H1 (cell line): Measurements from ENCODE around the gene TPP1. TPM values are rescaled to one million over a fixed set of nuclear protein-coding genes. Genes with fewer than 3 reads are reported as not detected.

Experiments used
- CTCF ChIA-PET: fragments of 300-600 bp; sonication (Branson Sonifier 250); formaldehyde crosslinking; loops from one replicate; lab custom pipeline; 2021; ENCODE audit not compliant: partially characterized antibody; lab: Charles Lee
- POLR2A ChIA-PET: fragments of 300-600 bp; sonication (Branson Sonifier 250); formaldehyde crosslinking; loops from one replicate; lab custom pipeline; 2021; ENCODE audit warnings: inconsistent platforms; ENCODE audit not compliant: partially characterized antibody; lab: Charles Lee
- DNase-seq, 2 experiments: peaks; one replicate each; pipeline versions ENCODE4 v3.0.0 to v3.0.0-alpha.2; 2010 to 2022; ENCODE audit warnings: low spot score in 2 of 2, low read depth in 1 of 2, mixed read lengths in 1 of 2
- FAIRE-seq: peaks from 2 replicates; lab custom pipeline; 2011; peaks lifted over from hg19 to GRCh38; lab: Jason Lieb, UNC
- H2AFZ ChIP-seq: 2 replicates; pipeline ENCODE4 v1.8.1; 2012; ENCODE audit warnings: low read length, inconsistent platforms
- H2AK5ac ChIP-seq: 2 replicates; pipeline ENCODE4 v1.6.1; 2013; ENCODE audit warnings: low read depth, low read length
- H2BK120ac ChIP-seq: replicated peaks from 2 replicates; pipeline ENCODE3; 2013; ENCODE audit warnings: low read depth, low read length, inconsistent platforms
- H2BK12ac ChIP-seq: 2 replicates; pipeline ENCODE4 v1.6.1; 2013; ENCODE audit warnings: low read depth, low read length
- H2BK15ac ChIP-seq: 2 replicates; pipeline ENCODE4 v1.6.1; 2013; ENCODE audit warnings: low read length
- H2BK20ac ChIP-seq: 2 replicates; pipeline ENCODE4 v1.6.1; 2013; ENCODE audit warnings: low read length
- H2BK5ac ChIP-seq: 2 replicates; pipeline ENCODE4 v1.6.1; 2013; ENCODE audit warnings: low read depth, low read length
- H3K14ac ChIP-seq: 2 replicates; pipeline ENCODE4 v1.6.1; 2013; ENCODE audit warnings: inconsistent platforms; ENCODE audit not compliant: insufficient read length
- H3K18ac ChIP-seq: 2 replicates; pipeline ENCODE4 v1.6.1; 2013; ENCODE audit warnings: low read length; ENCODE audit errors: extremely low read depth
- H3K23ac ChIP-seq: 2 replicates; pipeline ENCODE4 v1.6.1; 2013; ENCODE audit warnings: inconsistent platforms; ENCODE audit not compliant: insufficient read length
- H3K23me2 ChIP-seq: 2 replicates; pipeline ENCODE4 v1.6.1; 2013; ENCODE audit warnings: low read depth, low read length
- H3K27ac ChIP-seq: 2 replicates; pipeline ENCODE4 v1.6.1; 2011; ENCODE audit warnings: low read depth, low read length, inconsistent platforms
- H3K27me3 ChIP-seq, 4 experiments: replicated peaks in 1 of 4; 1 replicate in 1 of 4; 2 replicates in 3 of 4; pipeline versions ENCODE4 v1.6.1 to v1.8.1; 2011 to 2013; ENCODE audit warnings: low read length in 3 of 4, mild to moderate bottlenecking in 3 of 4, inconsistent platforms in 2 of 4, mixed read lengths in 2 of 4, moderate library complexity in 1 of 4; ENCODE audit not compliant: control insufficient read depth in 3 of 4, insufficient read depth in 3 of 4; ENCODE audit errors: extremely low read depth in 1 of 4
- H3K36me3 ChIP-seq, 4 experiments: 2 replicates each; pipeline versions ENCODE4 v1.6.1 to v1.8.1; 2011 to 2013; ENCODE audit warnings: mild to moderate bottlenecking in 4 of 4, low read length in 3 of 4, moderate library complexity in 2 of 4, control low read depth in 1 of 4, inconsistent platforms in 1 of 4; ENCODE audit not compliant: insufficient read depth in 4 of 4, control insufficient read depth in 2 of 4
- H3K4ac ChIP-seq: replicated peaks from 2 replicates; pipeline ENCODE3; 2013; ENCODE audit warnings: low read length, low read depth, mixed read lengths, inconsistent platforms; ENCODE audit not compliant: insufficient read length
- H3K4me1 ChIP-seq, 4 experiments: replicated peaks in 1 of 4; 1 replicate in 1 of 4; 2 replicates in 3 of 4; pipeline versions ENCODE4 v1.6.1 to v1.8.1; 2011 to 2013; ENCODE audit warnings: low read length in 3 of 4, inconsistent platforms in 2 of 4, mixed read lengths in 1 of 4; ENCODE audit not compliant: insufficient read depth in 4 of 4, control insufficient read depth in 3 of 4
- H3K4me2 ChIP-seq, 2 experiments: 2 replicates each; pipeline versions ENCODE4 v1.6.1 to v1.8.1; 2011 to 2013; ENCODE audit warnings: low read depth in 2 of 2, low read length in 2 of 2, control low read depth in 1 of 2, inconsistent platforms in 1 of 2, mild to moderate bottlenecking in 1 of 2; ENCODE audit not compliant: insufficient read depth in 1 of 2
- H3K4me3 ChIP-seq, 4 experiments: fragments of 200-600, 300-600 bp in 1 of 4; sonication (generic), shearing (Covaris generic), sonication (Bioruptor Twin) in 1 of 4; 2 replicates each; pipeline versions ENCODE4 v1.5.1 to v1.8.1; 2011 to 2016; ENCODE audit warnings: low read length in 4 of 4, low read depth in 3 of 4, control low read depth in 2 of 4, inconsistent platforms in 2 of 4, mild to moderate bottlenecking in 2 of 4, mixed read lengths in 1 of 4, moderate library complexity in 1 of 4; ENCODE audit not compliant: insufficient read depth in 2 of 4; ENCODE audit errors: extremely low read depth in 1 of 4
- H3K56ac ChIP-seq: replicated peaks from 2 replicates; pipeline ENCODE3; 2013; ENCODE audit warnings: low read depth, mild to moderate bottlenecking, mixed read lengths, low read length, inconsistent platforms; ENCODE audit not compliant: insufficient read length
- H3K79me1 ChIP-seq: 2 replicates; pipeline ENCODE4 v1.6.1; 2013; ENCODE audit warnings: low read depth, low read length, control low read depth
- H3K79me2 ChIP-seq, 2 experiments: 2 replicates each; pipeline versions ENCODE4 v1.6.1 to v1.8.1; 2012 to 2013; ENCODE audit warnings: low read length in 2 of 2, mild to moderate bottlenecking in 2 of 2, inconsistent platforms in 1 of 2; ENCODE audit not compliant: insufficient read depth in 2 of 2, control insufficient read depth in 1 of 2
- H3K9ac ChIP-seq, 4 experiments: replicated peaks in 1 of 4; 1 replicate in 1 of 4; 2 replicates in 3 of 4; pipeline versions ENCODE4 v1.6.1 to v1.8.1; 2011 to 2013; ENCODE audit warnings: low read depth in 3 of 4, low read length in 3 of 4, control low read depth in 2 of 4, mild to moderate bottlenecking in 2 of 4, moderate library complexity in 2 of 4, inconsistent platforms in 1 of 4; ENCODE audit errors: extremely low read depth in 1 of 4
- H3K9me3 ChIP-seq, 2 experiments: 2 replicates each; pipeline versions ENCODE4 v1.6.1 to v1.8.1; 2012 to 2013; ENCODE audit warnings: mild to moderate bottlenecking in 2 of 2, moderate library complexity in 2 of 2, control low read depth in 1 of 2, inconsistent platforms in 1 of 2, low read depth in 1 of 2, low read length in 1 of 2, mixed read lengths in 1 of 2; ENCODE audit not compliant: insufficient read depth in 2 of 2
- H4K20me1 ChIP-seq, 2 experiments: replicated peaks in 1 of 2; 2 replicates each; pipeline versions ENCODE3 to v1.8.1; 2011 to 2013; ENCODE audit warnings: inconsistent platforms in 2 of 2, low read length in 2 of 2, mild to moderate bottlenecking in 1 of 2; ENCODE audit not compliant: insufficient read depth in 2 of 2, control insufficient read depth in 1 of 2
- H4K5ac ChIP-seq: 2 replicates; pipeline ENCODE4 v1.6.1; 2013; ENCODE audit warnings: low read length, low read depth, mixed read lengths, inconsistent platforms; ENCODE audit not compliant: insufficient read length
- H4K8ac ChIP-seq: 2 replicates; pipeline ENCODE4 v1.8.0; 2013; ENCODE audit warnings: mild to moderate bottlenecking, moderate library complexity, low read length, inconsistent platforms; ENCODE audit not compliant: insufficient read depth; ENCODE audit errors: extremely low read depth
- H4K91ac ChIP-seq: replicated peaks from 2 replicates; pipeline ENCODE3; 2013; ENCODE audit warnings: low read length, mixed read lengths, inconsistent platforms; ENCODE audit not compliant: insufficient read length
- ASH2L ChIP-seq: fragments of 200-600, 300-600 bp; sonication (generic); IDR thresholded peaks from one replicate; pipeline ENCODE4 v1.7.1; 2017; ENCODE audit warnings: low read length
- CBX5 ChIP-seq: fragments of 300-800, 300-1000 bp; sonication (generic); IDR thresholded peaks from 2 replicates; pipeline ENCODE4 v1.7.1; 2016; ENCODE audit warnings: antibody characterized with exemption, low read length, low read depth
- CBX8 ChIP-seq: fragments of 300-800, 300-1000 bp; sonication (generic); IDR thresholded peaks from 2 replicates; pipeline ENCODE4 v1.7.1; 2016; ENCODE audit warnings: low read depth, low read length, borderline replicate concordance
- CREB1 ChIP-seq: IDR thresholded peaks from 2 replicates; pipeline ENCODE4 v1.6.1; 2012; ENCODE audit warnings: inconsistent platforms
- CTBP2 ChIP-seq: IDR thresholded peaks from 2 replicates; pipeline ENCODE4 v1.7.0; 2011; ENCODE audit warnings: borderline replicate concordance, mild to moderate bottlenecking, moderate library complexity, mixed read lengths, low read length; ENCODE audit not compliant: insufficient read depth, insufficient read length
- EGR1 ChIP-seq: IDR thresholded peaks from 2 replicates; pipeline ENCODE4 v1.6.1; 2011; ENCODE audit warnings: low read depth, low read length, borderline replicate concordance
- HDAC2 ChIP-seq, 2 experiments: fragments of 300-600 bp in 1 of 2; sonication (generic) in 1 of 2; IDR thresholded peaks; 2 replicates each; pipeline ENCODE4 v1.6.1; 2011 to 2012; ENCODE audit warnings: low read depth in 2 of 2, low read length in 2 of 2, mild to moderate bottlenecking in 2 of 2, moderate library complexity in 2 of 2, borderline replicate concordance in 1 of 2, inconsistent platforms in 1 of 2
- MAFK ChIP-seq: IDR thresholded peaks from 2 replicates; pipeline ENCODE4 v1.6.1; 2012; ENCODE audit warnings: low read depth, mild to moderate bottlenecking, improper control_type of control experiment, low read length
- NRF1 ChIP-seq: IDR thresholded peaks from 2 replicates; pipeline ENCODE4 v1.6.1; 2011; ENCODE audit warnings: mild to moderate bottlenecking, low read depth, low read length, improper control_type of control experiment
- SIRT6 ChIP-seq: IDR thresholded peaks from one replicate; pipeline ENCODE4 v1.7.1; 2012; ENCODE audit warnings: low read length, inconsistent platforms
- SP1 ChIP-seq: IDR thresholded peaks from 2 replicates; pipeline ENCODE4 v1.6.1; 2011; ENCODE audit warnings: low read depth, low read length
- SP2 ChIP-seq: IDR thresholded peaks from 2 replicates; pipeline ENCODE4 v1.6.1; 2012; ENCODE audit warnings: mild to moderate bottlenecking, low read length, inconsistent platforms
- TBP ChIP-seq: IDR thresholded peaks from 2 replicates; pipeline ENCODE4 v1.6.1; 2011; ENCODE audit warnings: low read depth, low read length, improper control_type of control experiment
- WGBS, 2 experiments: shearing (Covaris generic) in 1 of 2; methylation state at CpG; one replicate each; pipeline versions ENCODE4 v1.1.6 to v1.1.7; 2013 to 2015; ENCODE audit warnings: low lambda C conversion rate in 2 of 2, mixed read lengths in 2 of 2, inconsistent platforms in 1 of 2, low coverage in 1 of 2, missing lambda C conversion rate in 1 of 2; ENCODE audit not compliant: insufficient replicate concordance in 2 of 2, insufficient coverage in 1 of 2, insufficient read length in 1 of 2; ENCODE audit errors: extremely low coverage in 1 of 2, missing lambda C conversion rate in 1 of 2; 5-methylcytosine and 5-hydroxymethylcytosine counted together
- polyA plus RNA-seq, 7 experiments: library from polyadenylated mRNA; depleted of rRNA in 3 of 7; stranded (reverse) in 5 of 7; unstranded in 2 of 7; fragments of >200 nt in 5 of 7; fragments of 200-250 nt in 2 of 7; gene quantifications; 1 replicate in 5 of 7; 2 replicates in 1 of 7; 4 replicates in 1 of 7; pipeline versions ENCODE4 v1.2.1 to v1.2.3, GENCODE V29; 2011 to 2013; ENCODE audit warnings: missing spikeins in 2 of 7, mixed read lengths in 2 of 7
- total RNA-seq: library from RNA; stranded (reverse); fragmentation: NEBNext Ultra II Directional; extraction: Animal tissue kit (Norgen Biotek cat#: 25700); gene quantifications from 2 replicates; pipeline ENCODE4 v1.2.1, GENCODE V29; 2021

Gene TPP1
- total and polyA plus RNA-seq, 2 of the 8 experiments (the other 6 are each of a cell fraction or from before 2014, with no cell fraction given): 36.1 to 77.5 TPM

DNA sequence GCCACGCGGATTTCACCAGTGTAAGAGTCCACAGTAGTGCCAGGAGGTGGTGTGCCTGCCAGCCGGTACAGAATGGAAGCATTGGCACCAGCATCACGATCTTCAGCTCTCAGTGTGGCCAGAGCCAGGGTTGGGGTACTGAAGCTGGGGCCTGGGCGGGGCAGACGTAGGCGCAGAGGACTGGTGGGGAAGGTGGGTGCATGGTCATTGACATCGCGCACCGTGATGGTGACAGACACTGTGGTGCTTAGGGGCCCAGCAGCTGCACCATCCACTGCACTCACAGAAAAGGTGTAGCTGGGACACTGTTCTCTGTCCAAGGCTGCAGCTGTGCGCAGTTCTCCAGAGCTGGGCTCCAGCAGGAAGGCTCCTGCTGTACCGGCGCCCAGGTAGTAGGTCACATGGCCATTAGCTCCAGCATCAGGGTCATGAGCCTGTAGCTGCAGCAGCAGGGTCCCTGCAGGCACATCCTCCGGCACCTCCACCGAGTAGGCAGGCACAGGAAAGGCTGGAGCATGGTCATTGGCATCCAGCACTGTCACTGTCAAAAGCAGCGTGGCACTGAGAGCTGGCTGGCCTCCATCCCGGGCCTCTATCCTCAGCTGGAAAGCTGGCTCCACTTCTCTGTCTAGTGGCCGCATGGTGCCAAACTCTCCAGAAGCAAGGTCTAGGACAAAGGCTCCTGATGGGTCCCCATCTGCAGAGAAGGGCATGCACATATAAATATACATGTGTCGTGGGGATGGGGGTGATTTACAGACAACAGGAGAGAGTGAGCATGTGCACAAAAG is 7.9 kb upstream of the TPP1 start:
- Histone ChIP-seq H3K27ac (no peak overlapping the region), H4K5ac (no peak overlapping the region), H3K4ac (no peak overlapping the region), H2BK120ac (no peak overlapping the region), H2AFZ (no peak overlapping the region), H2BK15ac (no peak overlapping the region), H3K79me2 (no peaks in the 10 kb centered on the region), H3K14ac (no peak overlapping the region), H3K9me3 (no peaks in the 10 kb centered on the region), H4K8ac (peak overlapping the region; percentile 0; the same call in 1 of the 2 replicates), H2BK20ac (no peak overlapping the region), H3K27me3 (peaks cover 13 to 39% (median 34%) of the 10 kb centered on the region in 4 experiments), H3K23me2 (peaks cover 12% of the 10 kb centered on the region), H3K79me1 (no peaks in the 10 kb centered on the region; the same call in none of the 2 replicates), H3K9ac (no peak overlapping the region), H3K23ac (no peak overlapping the region), H3K4me2 (no peak overlapping the region), H3K4me1 (peaks cover 0 to 6% (median 2%) of the 10 kb centered on the region in 4 experiments; a peak in 3 of 7 replicates), H3K4me3 (no peak overlapping the region), H2BK5ac (no peak overlapping the region), H2BK12ac (no peak overlapping the region), H3K56ac (no peak overlapping the region), H4K91ac (no peak overlapping the region), H3K18ac (no peak overlapping the region), H3K36me3 (peaks cover 0 to 3% (median 1%) of the 10 kb centered on the region in 4 experiments; a peak in 3 of 8 replicates), H2AK5ac (no peak overlapping the region), H4K20me1 (peaks cover 5 to 10% of the 10 kb centered on the region in 2 experiments)
- ChIA-PET POLR2A (interaction anchor here (1.1 to 1.3 kb wide), 3 partner anchors 8 to 55 kb away, joined by 3 read pairs; partner anchors contain the start of genes TAF10 and TPP1), CTCF (interaction anchor here (1.3 to 1.8 kb wide), 2 partner anchors 14 to 56 kb away, joined by 4 to 6 read pairs; partner anchors contain the start of genes MRPL17 and TAF10)
- FAIRE-seq: no peak
- DNase-seq: no peak
- WGBS, 2 experiments: 94% methylated on average over 19 of the region's 19 CpGs; no CpG with 5 or more reads in 1 of the 2 experiments
- TF ChIP-seq ASH2L: no peak
- no peak for TF ChIP-seq SIRT6
- no peak for TF ChIP-seq NRF1
- TF ChIP-seq SP1: no peak
- TF ChIP-seq SP2: no peak
- no peak for TF ChIP-seq TBP
- TF ChIP-seq CTBP2: no peak
- TF ChIP-seq HDAC2 (IDR thresholded peaks at IDR 0.05; ENCODE audit: borderline replicate concordance in 1 of 2, low read depth in 2 of 2, low read length in 2 of 2): no peak
- TF ChIP-seq EGR1: no peak
- TF ChIP-seq CBX8: no peak
- TF ChIP-seq CREB1: no peak
- no peak for TF ChIP-seq MAFK
- no peak for TF ChIP-seq CBX5
